SK-MEL-5 (cell line): ENCODE measurements around the gene AKR7A2. TPM values are rescaled to one million over a fixed set of nuclear protein-coding genes. Genes with fewer than 3 reads are reported as not detected.

Source experiments
- DNase-seq: peaks from one replicate; pipeline ENCODE4 v3.0.0-alpha.2; 2016; ENCODE audit warnings: low read depth, low spot score
- in situ Hi-C: cut with HindIII; loops from 2 replicates; pipeline ENCODE4 v1.10.0; 2016; ENCODE audit warnings: low sequenced_read_pairs, high pct_unique_total_duplicates, low pct_unique_long_range_greater_than_20kb
- total RNA-seq: library from RNA; depleted of rRNA; stranded (reverse); fragments of >200 nt; shearing (Covaris generic); gene quantifications from 2 replicates; pipeline ENCODE4 v1.2.3, GENCODE V29; 2014

AKR7A2 gene
- total RNA-seq, 1 experiment from 2014 or later: 72.5 TPM

DNA sequence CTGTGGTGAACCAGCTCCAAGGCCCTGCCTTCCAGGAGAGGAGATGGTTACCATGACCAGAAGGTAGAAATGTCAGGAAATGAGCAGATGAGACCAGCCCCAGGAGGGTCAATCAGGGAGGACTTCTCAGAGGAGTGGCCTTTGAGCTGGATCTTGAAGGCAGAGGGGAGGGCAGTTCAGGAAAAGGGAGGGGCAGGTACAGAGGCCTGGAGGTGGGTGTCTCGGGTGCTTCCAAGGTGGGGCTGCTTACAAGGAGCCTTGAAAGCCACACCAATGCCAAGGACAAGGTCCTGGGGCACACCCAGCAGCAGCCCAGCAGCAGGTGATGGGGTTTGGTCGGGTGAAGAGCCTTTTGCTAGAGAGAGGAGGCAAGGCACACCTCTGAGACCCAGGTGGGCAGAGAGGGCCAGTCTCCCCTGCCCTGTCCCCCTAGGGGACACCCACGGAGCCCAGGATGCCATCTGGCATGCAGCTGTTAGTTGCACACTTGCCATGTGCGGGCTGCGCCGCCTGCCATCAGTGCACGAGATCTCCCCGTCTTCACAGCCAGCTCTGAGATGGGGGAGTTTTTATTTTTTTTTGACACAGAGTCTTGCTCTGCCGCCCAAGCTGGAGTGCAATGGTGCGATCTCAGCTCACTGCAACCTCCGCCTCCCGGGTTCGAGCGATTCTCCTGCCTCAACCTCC lies 18.6 kb upstream of the AKR7A2 start:
- DNase-seq: no peak
- in situ Hi-C loops: no loop called here

DNA sequence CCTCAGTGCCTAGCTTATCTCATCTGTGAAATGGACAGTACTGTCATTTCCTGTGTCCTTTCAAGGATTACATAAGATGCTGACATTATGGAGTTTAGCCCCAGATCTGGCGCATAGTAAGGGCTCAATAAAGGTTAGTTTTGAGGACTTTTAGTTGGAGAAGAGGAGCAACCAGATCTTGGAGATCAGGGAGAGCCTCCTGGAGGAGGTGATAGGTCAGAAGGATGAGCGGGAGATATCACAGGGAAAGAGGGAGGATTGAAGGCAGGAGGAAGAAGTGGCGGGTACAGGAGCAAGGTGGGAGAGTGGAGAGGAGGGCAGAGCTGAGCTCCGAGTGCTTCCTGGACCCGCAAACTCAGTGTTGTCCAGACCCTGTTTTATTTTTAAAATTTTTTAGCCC lies 17.7 kb upstream of the AKR7A2 start:
- in situ Hi-C loops: no loop called here
- no peak for DNase-seq

DNA sequence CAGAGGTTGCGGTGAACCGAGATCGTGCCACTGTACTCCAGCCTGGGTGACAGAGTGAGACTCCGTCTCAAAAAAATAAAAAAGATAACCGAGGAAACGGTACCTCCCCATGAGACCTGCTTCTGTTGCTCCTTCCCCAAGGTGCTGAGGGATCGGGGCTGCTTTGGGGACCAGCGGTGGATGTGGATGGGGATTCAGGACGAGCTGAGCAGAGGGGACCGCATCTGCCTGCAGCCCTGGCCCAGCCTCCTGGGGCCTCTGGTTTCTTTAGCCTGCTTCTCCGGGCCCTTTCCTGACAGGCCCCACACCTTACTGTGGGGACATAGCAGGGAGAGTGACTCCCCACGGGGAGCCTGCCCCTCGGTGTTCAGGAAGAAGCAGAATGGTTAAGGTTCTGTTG lies 17.2 kb upstream of the AKR7A2 start:
- no peak for DNase-seq
- in situ Hi-C loops: no loop called here

DNA sequence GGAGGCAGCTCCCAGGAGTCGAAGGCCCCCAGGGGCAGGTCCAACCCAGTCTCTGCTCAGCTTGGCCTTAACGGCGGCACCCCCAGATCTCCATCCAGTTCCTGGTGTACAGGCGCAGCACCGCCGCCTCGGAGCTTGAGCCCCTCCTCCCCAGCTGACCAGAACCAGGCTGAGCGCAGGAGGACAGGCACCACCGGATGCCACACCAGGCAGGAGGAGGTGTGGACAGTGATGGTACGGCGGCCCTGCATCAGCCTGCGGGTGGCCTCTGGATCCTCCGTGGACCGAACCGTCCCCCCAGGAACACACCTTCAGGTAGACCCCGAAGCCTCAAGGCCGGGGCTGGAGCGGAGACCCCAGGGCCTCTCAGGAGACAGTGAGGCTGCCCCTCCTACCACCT lies 16.5 kb upstream of the AKR7A2 start:
- no peak for DNase-seq
- in situ Hi-C loops: no loop called here

DNA sequence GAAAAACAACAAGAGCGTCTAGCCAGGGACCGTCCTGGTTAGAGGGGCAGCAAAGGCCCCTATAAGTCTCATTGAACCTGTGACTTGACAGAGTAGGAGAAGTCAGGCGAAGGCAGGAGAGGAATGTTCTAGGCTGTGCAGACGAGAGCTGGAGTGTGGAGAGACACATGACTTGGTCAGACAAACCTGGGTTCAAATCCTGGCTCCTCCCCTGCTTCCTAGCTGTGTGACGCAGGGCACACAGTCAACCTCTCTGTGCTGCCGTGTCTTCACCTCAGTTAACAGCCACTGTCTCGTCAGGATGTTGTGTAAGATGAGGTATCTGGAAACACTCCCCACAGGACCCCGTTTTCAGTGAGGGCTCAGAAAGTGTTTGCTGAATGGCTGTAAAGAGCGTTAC lies 15.8 kb upstream of the AKR7A2 start:
- in situ Hi-C loops: no loop called here
- no peak for DNase-seq

DNA sequence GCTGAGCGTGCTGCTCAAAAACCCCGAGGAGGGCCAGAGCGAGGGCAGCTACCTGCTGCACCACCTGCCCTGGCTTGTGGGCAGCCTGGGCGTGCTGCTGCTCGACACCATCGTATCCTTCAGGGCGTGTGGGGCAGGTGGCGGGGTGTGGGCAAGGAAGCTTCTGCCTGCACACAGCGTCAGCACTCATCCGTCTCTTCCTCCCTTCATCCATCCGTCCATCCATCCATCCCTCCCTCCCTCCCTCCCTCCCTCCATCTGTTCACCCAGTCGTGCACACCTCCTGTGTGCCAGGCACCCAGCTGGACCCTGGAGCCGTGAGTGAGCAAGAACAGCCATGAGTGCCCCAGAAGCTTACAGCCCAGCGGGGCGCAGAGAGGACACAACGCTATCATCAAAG lies 15.4 kb upstream of the AKR7A2 start:
- no peak for DNase-seq
- in situ Hi-C loops: no loop called here

DNA sequence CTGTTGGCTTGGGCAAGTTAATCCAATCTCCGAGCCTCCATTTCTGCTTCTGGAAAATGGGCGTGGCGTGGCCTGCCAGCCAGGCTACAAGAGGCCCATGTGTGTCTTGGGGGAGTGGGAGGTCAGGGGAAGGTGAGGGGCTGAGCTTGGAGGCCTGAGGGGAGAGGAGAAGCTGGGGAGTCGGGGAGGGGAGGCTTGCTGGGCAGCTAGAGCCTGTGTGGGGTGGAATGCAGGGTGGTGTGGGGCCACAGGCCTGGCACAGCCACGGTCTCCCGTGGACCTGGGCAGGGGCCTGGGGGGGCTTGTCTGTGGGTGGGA lies 14.8 kb upstream of the AKR7A2 start:
- in situ Hi-C loops: no loop called here
- no peak for DNase-seq

DNA sequence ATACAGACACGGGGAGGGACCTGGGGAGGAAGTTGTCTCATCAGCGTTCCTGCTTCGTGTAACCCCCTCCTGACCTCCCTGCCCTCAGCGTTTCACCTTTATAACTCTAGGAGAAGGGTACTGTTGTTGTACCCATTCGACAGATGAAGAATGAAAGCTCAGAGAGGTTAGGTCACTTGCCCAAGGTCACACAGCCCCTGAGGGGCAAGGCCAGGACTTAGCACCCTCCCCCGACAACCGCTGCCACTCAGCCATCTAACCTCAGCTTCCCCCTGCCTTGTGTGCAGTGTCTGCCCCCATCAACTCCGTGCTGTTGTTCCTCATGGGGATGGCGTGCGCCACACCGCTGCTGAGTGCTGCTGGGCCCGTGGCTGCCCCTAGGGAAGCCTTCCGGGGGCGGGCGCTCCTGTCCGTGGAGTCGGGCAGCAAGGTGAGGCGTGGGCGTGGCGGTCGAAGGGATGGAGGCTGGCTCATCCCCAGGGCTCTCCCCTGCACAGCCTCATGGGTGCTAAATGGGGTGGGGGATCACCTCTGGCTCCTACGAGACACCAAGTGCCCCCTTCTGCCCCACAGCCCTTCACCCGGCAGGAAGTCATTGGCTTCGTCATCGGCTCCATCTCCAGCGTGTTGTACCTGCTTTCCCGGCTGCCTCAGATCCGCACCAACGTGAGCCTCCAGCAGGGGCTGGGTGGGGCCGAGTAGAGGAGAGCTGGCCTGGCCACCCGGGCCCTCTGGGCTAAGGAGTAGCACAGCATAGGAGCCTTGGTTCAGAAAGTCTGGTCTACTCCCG lies 14.2 kb upstream of the AKR7A2 start:
- no peak for DNase-seq

DNA sequence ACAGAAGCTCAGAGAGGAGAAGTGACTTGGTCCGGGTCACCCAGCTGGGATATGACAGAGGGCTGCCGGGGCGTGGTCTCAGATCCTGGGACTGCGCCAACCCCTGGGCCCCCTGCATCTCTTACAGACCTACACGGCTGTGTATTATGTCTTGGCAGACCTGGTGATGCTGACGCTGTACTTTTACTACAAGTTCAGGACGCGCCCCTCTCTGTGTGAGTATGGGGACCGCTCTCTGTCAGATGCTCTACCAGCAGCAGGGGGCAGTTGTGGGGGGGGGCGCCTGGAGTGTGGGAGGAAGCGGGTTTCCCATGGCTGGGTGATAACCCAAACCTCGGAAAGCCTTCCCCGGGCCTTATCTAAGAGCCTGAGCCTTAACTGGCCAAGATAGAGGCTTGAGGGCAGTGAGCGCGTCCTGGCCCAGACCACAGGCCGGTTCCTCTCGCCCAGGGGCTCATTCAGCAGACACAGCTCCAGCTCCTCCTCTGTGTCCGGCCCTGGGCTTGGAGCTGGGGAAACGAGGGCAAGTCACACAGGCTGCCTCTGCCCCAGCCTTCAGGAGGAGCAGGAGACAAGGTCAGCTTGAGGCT lies 13.5 kb upstream of the AKR7A2 start:
- no peak for DNase-seq
- in situ Hi-C loops: no loop called here

More for the DNA sequence above, 14.2 kb upstream of the AKR7A2 start:
- in situ Hi-C loops: no loop called here

DNA sequence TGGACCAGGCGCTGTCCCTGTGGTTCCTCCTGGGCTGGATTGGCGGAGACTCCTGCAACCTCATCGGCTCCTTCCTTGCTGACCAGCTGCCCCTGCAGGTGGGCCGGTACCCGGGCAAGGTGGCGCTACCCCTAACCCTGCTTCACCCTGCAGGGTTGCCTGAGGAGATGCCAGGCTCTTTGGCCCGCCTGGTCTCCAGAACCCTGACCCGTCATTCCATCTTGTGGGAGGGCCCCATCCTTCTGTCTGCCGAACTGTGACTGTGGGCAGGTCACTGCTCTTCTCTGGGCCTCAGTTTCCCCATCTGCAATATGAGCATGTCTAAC lies 12.7 kb upstream of the AKR7A2 start:
- in situ Hi-C loops: no loop called here
- no peak for DNase-seq

DNA sequence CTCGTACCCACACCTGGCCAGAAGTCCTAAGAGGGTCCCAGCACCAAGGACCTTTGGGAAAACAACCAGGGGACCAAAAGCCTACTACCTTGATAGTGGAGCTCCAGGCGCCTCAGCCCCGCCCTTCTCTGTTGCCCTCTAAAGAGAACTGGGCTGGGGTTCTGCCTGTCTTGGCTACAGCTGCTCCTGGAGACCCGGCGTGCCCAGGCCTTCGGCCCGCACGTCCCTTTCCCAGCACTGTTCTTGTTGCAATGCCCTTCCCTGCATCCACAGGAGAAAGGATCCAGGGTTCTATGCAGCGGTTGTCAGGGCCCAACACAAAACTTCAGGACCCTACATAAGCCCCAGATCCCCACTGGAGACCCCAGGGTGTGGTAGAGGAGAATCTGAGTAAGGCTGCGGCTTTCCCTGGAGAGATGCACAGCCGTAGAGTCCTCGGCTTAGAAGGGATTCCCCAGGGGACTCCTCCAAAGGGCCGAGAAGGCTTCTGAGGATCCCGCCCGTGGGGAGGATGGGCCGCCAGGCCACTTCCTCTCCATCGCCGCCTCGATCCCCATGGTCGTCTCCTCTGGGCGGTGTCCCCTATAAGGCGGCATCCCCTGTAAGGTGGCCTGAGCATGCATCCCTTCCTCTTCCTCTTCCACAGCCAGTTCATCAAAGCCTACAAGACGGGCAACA lies 12.2 kb upstream of the AKR7A2 start:
- in situ Hi-C loops: no loop called here
- no peak for DNase-seq

DNA sequence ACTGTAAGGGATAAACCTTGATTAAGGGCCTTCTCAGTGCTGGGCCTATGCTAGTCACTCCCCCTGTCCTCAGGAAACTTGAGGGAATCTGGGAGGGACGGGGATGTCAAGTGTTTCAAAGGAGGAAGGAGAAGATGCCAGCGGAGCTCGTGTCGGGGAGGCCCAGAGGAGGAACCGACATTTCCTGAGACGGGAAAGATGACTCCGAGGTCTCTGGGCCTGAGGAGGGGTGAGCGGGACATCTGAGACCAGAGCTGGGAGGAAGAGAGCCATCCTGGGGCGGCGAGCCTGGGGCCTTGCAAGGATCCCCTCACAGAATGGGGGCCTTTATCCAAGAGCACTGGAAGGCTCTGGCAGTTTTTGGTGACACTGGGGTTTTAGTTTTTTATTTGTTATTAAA lies 10.5 kb upstream of the AKR7A2 start:
- in situ Hi-C loops: no loop called here
- DNase-seq: no peak

DNA sequence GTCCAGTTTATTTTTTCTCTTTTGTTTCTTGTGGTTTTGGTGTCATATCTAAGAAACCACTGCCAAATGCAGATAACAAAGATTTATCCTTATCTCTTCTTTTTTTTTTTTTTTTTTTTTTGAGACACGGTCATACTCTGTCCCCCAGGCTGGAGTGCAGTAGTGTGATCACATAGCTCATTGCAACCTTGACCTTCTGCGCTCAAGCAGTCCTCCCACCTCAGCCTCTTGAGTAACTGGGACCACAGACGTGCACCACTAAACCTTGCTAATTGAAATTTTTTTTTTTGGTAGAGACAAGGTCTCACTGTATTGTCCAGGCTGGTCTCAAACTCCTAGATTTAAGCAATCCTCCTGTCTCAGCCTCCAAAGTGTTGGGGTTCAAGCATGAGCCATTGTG lies 9.1 kb upstream of the AKR7A2 start:
- in situ Hi-C loops: no loop called here
- no peak for DNase-seq

DNA sequence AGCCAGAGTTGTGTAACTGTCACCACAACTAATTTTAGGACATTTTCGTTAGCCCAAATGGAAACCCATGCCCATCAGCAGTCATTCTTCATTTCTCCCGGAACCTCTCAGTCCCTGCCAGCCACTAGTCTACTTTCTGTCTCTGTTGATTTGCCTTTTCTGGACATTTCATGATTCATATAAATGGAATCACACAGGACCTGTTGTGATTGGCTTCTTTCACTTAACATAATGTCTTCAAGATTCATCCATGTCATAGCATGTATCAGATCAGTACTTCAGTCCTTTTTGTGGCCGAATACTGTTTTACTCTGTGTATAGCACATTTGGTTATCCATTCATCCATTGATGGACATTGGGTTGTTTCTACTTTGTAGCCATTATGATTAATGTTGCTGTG lies 7.3 kb upstream of the AKR7A2 start:
- in situ Hi-C loops: no loop called here
- no peak for DNase-seq

DNA sequence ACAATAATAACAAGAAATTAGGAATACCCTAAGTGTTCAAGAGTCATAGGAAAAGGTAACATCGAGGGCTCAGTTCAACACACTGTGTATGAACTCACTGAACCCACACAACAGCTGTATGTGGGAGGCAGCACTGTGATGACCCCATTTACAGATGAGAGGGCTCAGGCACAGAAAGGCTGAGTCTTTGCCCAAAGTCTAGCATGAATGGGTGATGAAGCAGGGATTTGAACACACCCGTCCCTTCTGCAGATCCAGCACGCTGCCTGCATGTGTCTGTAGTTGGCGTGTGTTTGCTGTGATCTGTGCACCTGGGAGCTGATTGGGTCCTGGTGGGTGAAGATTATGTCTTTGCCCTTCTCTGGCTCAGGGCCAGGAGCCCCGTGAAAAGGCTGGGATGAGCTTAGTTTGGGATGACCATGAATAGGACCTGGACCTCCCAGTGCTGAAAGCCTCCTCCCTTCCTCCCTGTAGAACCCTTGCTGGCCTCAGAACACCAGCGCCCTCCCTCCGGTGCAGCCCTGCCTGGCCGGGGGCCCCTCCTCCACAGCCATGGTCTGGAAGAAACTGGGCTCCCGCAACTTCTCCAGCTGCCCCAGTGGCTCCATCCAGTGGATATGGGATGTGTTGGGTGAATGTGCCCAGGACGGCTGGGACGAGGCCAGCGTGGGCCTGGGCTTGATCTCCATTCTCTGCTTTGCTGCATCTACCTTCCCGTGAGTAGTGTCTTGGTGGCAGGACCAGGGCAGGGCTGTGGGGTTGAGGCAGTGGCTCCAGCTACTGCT lies 5.4 kb upstream of the AKR7A2 start:
- no peak for DNase-seq
- in situ Hi-C loops: no loop called here

DNA sequence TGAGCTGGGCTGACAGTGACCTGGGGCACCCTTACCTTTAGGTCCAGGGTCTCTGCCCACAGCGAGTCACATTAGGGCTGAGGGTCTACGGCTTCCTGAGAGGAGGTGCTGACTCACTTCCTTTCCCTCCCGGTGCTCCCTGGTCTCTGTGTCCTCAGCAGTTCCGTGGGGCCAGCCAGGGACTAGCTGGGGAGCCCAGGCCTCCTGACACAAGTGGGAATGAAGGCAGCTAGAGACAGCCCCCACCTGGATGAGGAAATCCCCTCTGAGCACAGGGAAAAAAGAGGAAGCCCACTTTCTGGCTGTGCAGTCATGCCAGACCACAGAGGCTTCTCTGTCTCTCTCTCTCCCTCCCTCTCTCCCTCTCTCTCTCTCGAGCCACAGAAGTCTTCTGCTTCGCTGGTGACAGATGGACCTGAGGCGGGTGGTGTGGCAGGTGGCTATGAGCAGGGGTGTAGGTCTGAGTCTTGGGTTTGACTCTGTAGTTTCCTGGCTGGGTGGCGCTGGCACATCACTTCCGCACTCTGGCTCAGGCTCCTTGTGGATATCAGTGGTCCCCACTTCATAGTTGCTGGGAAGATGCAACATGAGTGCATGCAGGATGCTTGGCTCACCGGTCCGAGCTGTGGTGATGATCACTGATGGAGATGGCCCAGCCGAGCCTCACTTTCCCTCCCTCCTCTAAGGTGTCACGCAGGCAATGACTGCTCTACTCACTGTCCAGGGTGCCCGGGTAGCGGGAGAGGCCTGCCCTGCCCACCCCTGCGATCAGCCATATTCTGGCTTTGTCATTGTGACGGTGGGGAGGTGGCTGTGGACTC lies 3.6 kb upstream of the AKR7A2 start:
- no peak for DNase-seq
- in situ Hi-C loops: no loop called here
